ENCODE results near the gene PTPN14. TPM values are rescaled to one million over a fixed set of nuclear protein-coding genes. Genes with fewer than 3 reads are reported as not detected.

PTPN14 gene
- total and polyA plus RNA-seq, 2 of the 8 experiments (the other 6 are each of a cell fraction or from before 2014, with no cell fraction given), result 14.4 to 93.6 TPM

- no peak overlapping the region for H3K9ac ChIP-seq (replicated peaks in 1 of 4; ENCODE audit: extremely low read depth in 1 of 4, low read depth in 3 of 4, low read length in 3 of 4)
- H2BK120ac ChIP-seq (replicated peaks; ENCODE audit: low read depth, low read length), result no peak overlapping the region
- H3K27ac ChIP-seq (ENCODE audit: low read depth, low read length), result no peak overlapping the region
- no peak overlapping the region for H3K14ac ChIP-seq (ENCODE audit: insufficient read length)
- no peak overlapping the region for H2BK15ac ChIP-seq (ENCODE audit: low read length)
- no peak overlapping the region for H2AK5ac ChIP-seq (ENCODE audit: low read depth, low read length)
- no peak overlapping the region for H4K8ac ChIP-seq (ENCODE audit: extremely low read depth, insufficient read depth, low read length)
- H3K27me3 ChIP-seq (replicated peaks in 1 of 4; ENCODE audit: control insufficient read depth in 3 of 4, extremely low read depth in 1 of 4, insufficient read depth in 3 of 4, low read length in 3 of 4), result peaks cover 2 to 29% (median 15%) of the 10 kb centered on the region in 4 experiments; a peak in 5 of 7 replicates
- DNase-seq (ENCODE audit: low read depth in 1 of 2, low spot score in 2 of 2), result no peak
- no peak overlapping the region for H3K23ac ChIP-seq (ENCODE audit: insufficient read length)
- H2AFZ ChIP-seq (ENCODE audit: low read length), result no peak overlapping the region
- H3K79me1 ChIP-seq (ENCODE audit: low read depth, low read length), result no peaks in the 10 kb centered on the region
- TF ChIP-seq CBX8 (IDR thresholded peaks at IDR 0.05; ENCODE audit: borderline replicate concordance, low read depth, low read length), result no peak
- TF ChIP-seq SIN3A (conservative IDR thresholded peaks at IDR 0.05 in 1 of 2, IDR thresholded peaks at IDR 0.05 in 1 of 2; ENCODE audit: low read depth in 1 of 2, low read length in 2 of 2), result no peak
- TF ChIP-seq CTBP2 (IDR thresholded peaks at IDR 0.05; ENCODE audit: borderline replicate concordance, insufficient read depth, insufficient read length, low read length), result no peak
- FAIRE-seq, result no peak
- H3K9me3 ChIP-seq (ENCODE audit: insufficient read depth in 2 of 2, low read depth in 1 of 2, low read length in 1 of 2), result no peaks in the 10 kb centered on the region
- H4K20me1 ChIP-seq (replicated peaks in 1 of 2; ENCODE audit: control insufficient read depth in 1 of 2, insufficient read depth in 2 of 2, low read length in 2 of 2), result no peaks in the 10 kb centered on the region
- no peak overlapping the region for H4K91ac ChIP-seq (replicated peaks; ENCODE audit: insufficient read length, low read length)
- no peaks in the 10 kb centered on the region for H3K23me2 ChIP-seq (ENCODE audit: low read depth, low read length)
- H3K18ac ChIP-seq (ENCODE audit: extremely low read depth, low read length), result no peak overlapping the region
- POLR2A ChIA-PET (ENCODE audit: partially characterized antibody), result interaction anchor here (0.6 kb wide), 1 partner anchor 12 kb away, joined by 3 read pairs; no protein-coding TSS in a partner anchor
- no peak overlapping the region for H2BK20ac ChIP-seq (ENCODE audit: low read length)
- CTCF ChIA-PET (ENCODE audit: partially characterized antibody), result interaction anchor here (0.8 kb wide), 1 partner anchor 20 kb away, joined by 3 read pairs; no protein-coding TSS in a partner anchor
- H4K5ac ChIP-seq (ENCODE audit: insufficient read length, low read depth, low read length), result no peak overlapping the region
- H3K4me3 ChIP-seq (ENCODE audit: extremely low read depth in 1 of 4, insufficient read depth in 2 of 4, low read depth in 3 of 4, low read length in 4 of 4), result no peak overlapping the region
- H3K4me2 ChIP-seq (ENCODE audit: insufficient read depth in 1 of 2, low read depth in 2 of 2, low read length in 2 of 2), result no peak overlapping the region
- WGBS, 2 experiments (ENCODE audit: extremely low coverage in 1 of 2, insufficient coverage in 1 of 2, insufficient read length in 1 of 2, insufficient replicate concordance in 2 of 2, low coverage in 1 of 2, low lambda C conversion rate in 2 of 2, missing lambda C conversion rate in 1 of 2), result 94% methylated on average over 3 of the region's 3 CpGs; no CpG with 5 or more reads in 1 of the 2 experiments
- no peak overlapping the region for H3K4ac ChIP-seq (replicated peaks; ENCODE audit: insufficient read length, low read depth, low read length)
- H3K79me2 ChIP-seq (ENCODE audit: control insufficient read depth in 1 of 2, insufficient read depth in 2 of 2, low read length in 2 of 2), result no peaks in the 10 kb centered on the region
- H3K56ac ChIP-seq (replicated peaks; ENCODE audit: insufficient read length, low read depth, low read length), result no peak overlapping the region
- H3K4me1 ChIP-seq (replicated peaks in 1 of 4; ENCODE audit: control insufficient read depth in 3 of 4, insufficient read depth in 4 of 4, low read length in 3 of 4), result peaks cover 1 to 17% (median 7%) of the 10 kb centered on the region in 4 experiments; a peak in 6 of 7 replicates
- H3K36me3 ChIP-seq (ENCODE audit: control insufficient read depth in 2 of 4, insufficient read depth in 4 of 4, low read length in 3 of 4), result no peaks in the 10 kb centered on the region
- no peak overlapping the region for H2BK5ac ChIP-seq (ENCODE audit: low read depth, low read length)
- no peak overlapping the region for H2BK12ac ChIP-seq (ENCODE audit: low read depth, low read length)
These were observed 241.4 kb downstream of the PTPN14 start for GRCh38 chr1:214310010-214310409.
